ENCODE data around the gene HMGXB3.
A peak's percentile ranks its signal among the peaks of the same experiment; 100 is the strongest.

The HMGXB3 gene

GRCh38 chr5:149990518-149991376 lies 9.8 kb upstream of the HMGXB3 start:
- DNase-seq, result peak; percentile 91

GRCh38 chr5:149993471-149993870 lies 7.1 kb upstream of the HMGXB3 start:
- no peak for DNase-seq

GRCh38 chr5:149995385-149996204 lies 4.9 kb upstream of the HMGXB3 start:
- DNase-seq, result no peak

- DNase-seq, result no peak
Measured at GRCh38 chr5:149996205-149996890, 4.2 kb upstream of the HMGXB3 start.

GRCh38 chr5:149998281-149998680 lies 2.3 kb upstream of the HMGXB3 start:
- no peak for DNase-seq

- no peak for DNase-seq
Measured at GRCh38 chr5:149999359-149999758, 1.2 kb upstream of the HMGXB3 start.

- no peak for DNase-seq
Measured at GRCh38 chr5:149999866-150000255, 678 bp upstream of the HMGXB3 start.

GRCh38 chr5:150000990-150001659 lies 586 bp downstream of the HMGXB3 start:
- peak; percentile 59 for DNase-seq

GRCh38 chr5:150001660-150002486 lies 1.3 kb downstream of the HMGXB3 start:
- DNase-seq, result peak; percentile 95

- no peak for DNase-seq
Measured at GRCh38 chr5:150006318-150006717, 5.8 kb downstream of the HMGXB3 start.

GRCh38 chr5:150007050-150007449 lies 6.5 kb downstream of the HMGXB3 start:
- DNase-seq, result no peak

- DNase-seq, result no peak
Measured at GRCh38 chr5:150009671-150010387, 9.3 kb downstream of the HMGXB3 start.

- no peak for DNase-seq
Measured at GRCh38 chr5:150013931-150014330, 13.4 kb downstream of the HMGXB3 start.

- no peak for DNase-seq
Measured at GRCh38 chr5:150014456-150014855, 13.9 kb downstream of the HMGXB3 start.

GRCh38 chr5:150015415-150015814 lies 14.9 kb downstream of the HMGXB3 start:
- no peak for DNase-seq

- no peak for DNase-seq
Measured at GRCh38 chr5:150016537-150016936, 16.0 kb downstream of the HMGXB3 start.

GRCh38 chr5:150017226-150018005 lies 16.9 kb downstream of the HMGXB3 start:
- DNase-seq, result peak; percentile 70

- no peak for DNase-seq
Measured at GRCh38 chr5:150020249-150020648, 19.7 kb downstream of the HMGXB3 start.

- DNase-seq, result no peak
Measured at GRCh38 chr5:150021491-150022157, 21.1 kb downstream of the HMGXB3 start.

- no peak for DNase-seq
Measured at GRCh38 chr5:150022158-150022531, 21.6 kb downstream of the HMGXB3 start.
